ENCODE measurements around the gene YJEFN3.

GRCh38 chr19:19506592-19506991, 22.1 kb upstream of the YJEFN3 start:
- TF ChIP-seq EP300 (IDR thresholded peaks at IDR 0.05), result no peak
- TF ChIP-seq, protein P1, sequence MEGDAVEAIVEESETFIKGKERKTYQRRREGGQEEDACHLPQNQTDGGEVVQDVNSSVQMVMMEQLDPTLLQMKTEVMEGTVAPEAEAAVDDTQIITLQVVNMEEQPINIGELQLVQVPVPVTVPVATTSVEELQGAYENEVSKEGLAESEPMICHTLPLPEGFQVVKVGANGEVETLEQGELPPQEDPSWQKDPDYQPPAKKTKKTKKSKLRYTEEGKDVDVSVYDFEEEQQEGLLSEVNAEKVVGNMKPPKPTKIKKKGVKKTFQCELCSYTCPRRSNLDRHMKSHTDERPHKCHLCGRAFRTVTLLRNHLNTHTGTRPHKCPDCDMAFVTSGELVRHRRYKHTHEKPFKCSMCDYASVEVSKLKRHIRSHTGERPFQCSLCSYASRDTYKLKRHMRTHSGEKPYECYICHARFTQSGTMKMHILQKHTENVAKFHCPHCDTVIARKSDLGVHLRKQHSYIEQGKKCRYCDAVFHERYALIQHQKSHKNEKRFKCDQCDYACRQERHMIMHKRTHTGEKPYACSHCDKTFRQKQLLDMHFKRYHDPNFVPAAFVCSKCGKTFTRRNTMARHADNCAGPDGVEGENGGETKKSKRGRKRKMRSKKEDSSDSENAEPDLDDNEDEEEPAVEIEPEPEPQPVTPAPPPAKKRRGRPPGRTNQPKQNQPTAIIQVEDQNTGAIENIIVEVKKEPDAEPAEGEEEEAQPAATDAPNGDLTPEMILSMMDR (IDR thresholded peaks at IDR 0.05), result no peak
